Left ventricle myocardium superior (tissue), 1 donor: ENCODE data around the gene SOX10. TPM values are rescaled to one million over a fixed set of nuclear protein-coding genes. Genes with fewer than 3 reads are reported as not detected.
A peak's percentile ranks its signal among the peaks of the same experiment; 100 is the strongest.

Source experiments
- ATAC-seq: fragments of 200-7000 bp; cut with Tn5 transposase; one replicate; pipeline ENCODE4 v1.9.1; 2020; ENCODE audit warnings: mild to moderate bottlenecking, moderate library complexity
- DNase-seq: peaks from one replicate; pipeline ENCODE4 v3.0.0-alpha.2; 2020
- intact Hi-C: fragments of 100-400 bp; cut with micrococcal nuclease; formaldehyde crosslinking; loops from one replicate; pipeline ENCODE4 v1.11.0; 2022
- total RNA-seq: library from RNA; stranded (reverse); fragmentation: NEBNext Ultra II Directional; extraction: Animal tissue kit (Norgen Biotek cat#: 25700); gene quantifications from one replicate; pipeline ENCODE4 v1.2.1, GENCODE V29; 2021
- donor health status: DM: no; HTN: yes; CAD: no; lungs with severe emphysema.

SOX10 gene
- total RNA-seq, 1 donor from 2014 or later, result 1.9 TPM

DNA sequence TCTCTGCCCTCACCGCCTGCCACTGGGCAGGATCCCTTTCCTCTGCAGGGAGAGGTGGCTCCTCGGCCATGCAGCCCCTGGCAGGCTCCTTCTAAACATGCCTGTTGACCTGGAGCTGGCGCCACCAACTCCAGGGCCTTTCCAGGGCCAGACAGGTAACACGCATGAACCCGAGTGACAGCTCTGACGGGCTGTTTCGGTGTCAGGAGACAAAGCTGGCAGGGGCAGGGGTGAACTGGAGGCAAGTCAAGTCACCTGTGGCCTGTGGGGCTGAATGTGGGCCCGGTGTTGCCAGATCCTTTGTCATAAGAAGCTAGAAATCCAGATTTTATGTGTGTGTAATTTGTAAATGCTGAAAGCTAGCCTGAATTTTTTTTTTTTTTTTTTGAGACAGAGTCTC is 42.2 kb downstream of the SOX10 start:
- ATAC-seq, result no peak
- intact Hi-C loops, result no loop called here
- DNase-seq, result no peak

GRCh38 chr22:37940698-37941376 is 43.5 kb downstream of the SOX10 start:
- DNase-seq, result no peak
- no peak for ATAC-seq
- intact Hi-C loops, result no loop called here

DNA sequence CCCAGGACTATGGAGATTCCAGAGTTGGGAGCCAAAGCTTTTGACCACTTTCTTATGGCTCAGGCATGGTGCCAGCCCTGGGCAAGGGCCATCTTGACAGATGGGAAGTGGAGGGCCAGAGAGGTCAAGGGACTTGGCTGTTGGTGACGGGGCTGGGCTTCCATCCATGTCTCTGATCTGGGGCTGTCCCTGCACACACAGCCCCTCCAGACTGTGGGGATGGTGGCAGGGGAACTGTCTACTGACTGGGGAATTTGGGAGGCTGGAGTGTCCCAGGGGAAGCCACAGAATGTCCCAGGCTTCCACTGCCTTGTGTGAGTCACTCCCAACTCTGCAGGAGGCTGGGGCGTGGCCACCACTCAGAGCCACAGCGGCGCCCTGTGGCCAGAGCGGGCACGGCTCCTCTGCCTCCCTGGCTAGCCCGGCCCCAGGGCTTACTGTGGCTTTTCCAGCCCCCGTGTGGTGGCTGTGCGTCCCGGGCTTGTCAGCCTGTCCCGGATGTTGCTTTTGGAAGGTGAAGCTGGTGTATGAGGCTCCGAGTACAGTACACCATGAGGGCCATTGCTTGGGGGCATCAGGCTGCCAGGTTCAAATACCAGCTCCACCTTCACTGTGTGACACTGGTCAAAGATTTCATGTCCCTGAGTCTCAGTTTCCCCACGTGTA is 50.5 kb downstream of the SOX10 start:
- intact Hi-C loops, result no loop called here
- ATAC-seq, result peak; percentile 97
- peak; percentile 94 for DNase-seq

DNA sequence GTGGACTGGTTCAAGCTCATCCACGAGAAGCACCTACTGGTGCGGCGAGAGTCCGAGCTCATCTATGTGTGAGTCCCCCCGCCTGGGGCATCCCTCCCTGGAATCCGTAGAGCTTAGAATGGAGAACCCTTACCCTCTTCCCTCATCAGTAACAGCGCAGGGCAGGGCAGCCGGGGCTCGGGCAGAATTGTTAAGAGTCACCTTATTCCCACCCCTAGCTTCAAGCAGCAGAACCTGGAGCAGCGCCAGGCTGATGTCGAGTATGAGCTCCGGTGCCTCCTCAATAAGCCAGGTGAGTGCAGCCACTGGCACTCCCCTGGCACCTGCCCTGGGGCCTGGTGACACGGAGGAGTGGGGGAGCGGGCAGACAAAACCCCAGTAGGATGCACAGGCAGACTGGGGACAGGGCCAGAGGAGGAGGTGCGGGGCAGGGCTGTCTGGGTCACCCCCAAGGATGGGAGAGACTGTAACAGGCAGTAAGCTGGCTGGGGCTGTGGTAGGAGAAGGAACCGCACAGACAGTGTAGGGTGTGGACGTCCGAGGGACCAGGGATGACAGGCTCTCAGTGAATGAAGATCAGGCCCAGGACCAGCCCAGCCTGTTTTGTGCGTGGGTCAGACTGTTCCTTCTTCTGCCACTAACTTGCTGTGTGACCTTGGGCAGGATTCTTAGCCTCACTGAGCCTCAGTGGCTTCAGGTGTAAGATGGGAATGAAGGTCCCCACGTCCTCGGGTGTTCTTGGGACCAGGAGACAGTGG is 51.4 kb downstream of the SOX10 start:
- intact Hi-C loops, result no loop called here
- peak; percentile 56 for DNase-seq
- peak; percentile 6 for ATAC-seq

DNA sequence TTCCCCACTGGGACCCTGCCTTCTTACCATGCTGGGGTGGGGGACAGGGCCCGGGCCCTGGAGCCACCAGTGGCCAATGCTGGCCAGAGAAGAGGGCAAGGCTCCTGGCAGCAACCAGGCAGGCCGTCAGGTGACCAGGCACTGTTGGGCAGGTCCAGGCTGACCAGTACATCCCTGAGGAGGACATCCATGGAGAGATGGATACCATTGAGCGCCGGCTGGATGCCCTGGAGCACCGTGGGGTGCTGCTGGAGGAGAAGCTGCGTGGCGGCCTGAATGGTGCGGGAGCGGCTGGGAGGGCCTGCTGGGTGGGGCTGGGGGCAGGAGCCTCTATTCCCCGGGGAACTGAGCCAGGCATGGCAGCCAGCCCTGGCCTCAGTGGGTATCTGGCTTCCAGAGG is 52.0 kb downstream of the SOX10 start:
- ATAC-seq, result no peak
- intact Hi-C loops, result no loop called here
- DNase-seq, result no peak

GRCh38 chr22:37931893-37932389 is 52.4 kb downstream of the SOX10 start:
- DNase-seq (no peak), ATAC-seq (no peak)
- intact Hi-C loops, result no loop called here

DNA sequence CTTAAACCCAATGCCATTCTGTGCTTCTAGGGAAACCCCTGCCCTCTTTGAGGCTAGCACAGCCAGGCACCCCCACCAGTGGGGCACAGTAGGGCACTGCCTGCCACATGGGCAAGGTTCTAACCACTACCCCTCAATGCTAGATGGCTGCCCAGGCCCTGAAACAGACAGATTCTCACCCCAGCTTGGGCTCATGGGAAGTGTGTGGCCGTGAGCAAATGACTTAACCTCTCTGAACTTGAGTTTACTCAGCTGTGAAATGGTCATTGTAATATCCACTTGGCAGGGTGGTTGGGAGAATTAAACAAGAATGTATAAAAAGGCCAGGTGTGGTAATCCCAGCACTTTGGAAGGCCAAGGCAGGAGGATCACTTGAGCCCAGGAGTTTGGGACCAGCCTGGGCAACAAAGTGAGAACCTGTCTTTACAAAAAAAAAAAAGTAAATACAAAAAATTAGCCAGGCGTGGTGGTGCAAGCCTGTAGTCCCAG is 53.4 kb downstream of the SOX10 start:
- DNase-seq, result no peak
- intact Hi-C loops, result no loop called here
- no peak for ATAC-seq

- peak; percentile 11 for ATAC-seq
- intact Hi-C loops, result no loop called here
- DNase-seq, result no peak
These were observed 53.9 kb downstream of the SOX10 start for GRCh38 chr22:37930270-37930951.

DNA sequence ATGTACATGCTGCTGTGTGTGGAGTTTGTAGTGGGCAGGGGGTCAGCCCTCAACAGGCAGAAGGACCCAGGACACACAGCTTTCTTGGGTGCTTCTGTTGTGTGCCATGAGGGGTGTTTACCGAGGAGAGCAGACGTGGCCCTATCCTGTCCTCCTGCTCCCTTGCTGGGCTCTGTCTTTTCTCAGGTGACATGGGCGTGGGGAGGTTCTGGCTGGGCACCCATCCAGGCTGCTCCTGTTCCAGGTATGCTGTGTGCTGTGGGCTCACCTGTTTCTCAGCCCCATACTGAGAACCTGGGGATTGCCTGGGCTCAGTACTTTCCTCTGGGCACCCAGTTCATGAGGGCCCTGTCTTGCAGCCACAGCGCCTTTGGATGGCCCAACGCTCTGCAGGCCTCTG is 55.0 kb downstream of the SOX10 start:
- DNase-seq (no peak), ATAC-seq (no peak)
- intact Hi-C loops, result no loop called here

DNA sequence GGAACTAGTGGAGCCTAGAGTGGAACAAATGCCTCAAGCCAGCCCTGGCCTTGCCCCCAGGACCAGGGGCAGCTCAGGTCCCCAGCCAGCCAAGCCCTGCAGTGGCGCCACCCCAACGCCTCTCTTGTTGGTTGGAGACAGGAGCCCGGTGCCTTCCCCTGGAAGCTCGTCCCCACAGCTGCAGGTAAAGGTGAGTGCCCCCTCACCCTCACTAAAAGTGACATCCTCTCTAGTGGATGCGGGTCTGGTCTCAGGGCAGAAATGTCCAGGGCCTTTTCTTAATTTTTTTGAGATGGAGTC is 56.8 kb downstream of the SOX10 start:
- no peak for ATAC-seq
- DNase-seq, result no peak
- intact Hi-C loops, result no loop called here

- no peak for DNase-seq
- intact Hi-C loops, result no loop called here
- no peak for ATAC-seq
These were observed 57.4 kb downstream of the SOX10 start for GRCh38 chr22:37926771-37927636.

DNA sequence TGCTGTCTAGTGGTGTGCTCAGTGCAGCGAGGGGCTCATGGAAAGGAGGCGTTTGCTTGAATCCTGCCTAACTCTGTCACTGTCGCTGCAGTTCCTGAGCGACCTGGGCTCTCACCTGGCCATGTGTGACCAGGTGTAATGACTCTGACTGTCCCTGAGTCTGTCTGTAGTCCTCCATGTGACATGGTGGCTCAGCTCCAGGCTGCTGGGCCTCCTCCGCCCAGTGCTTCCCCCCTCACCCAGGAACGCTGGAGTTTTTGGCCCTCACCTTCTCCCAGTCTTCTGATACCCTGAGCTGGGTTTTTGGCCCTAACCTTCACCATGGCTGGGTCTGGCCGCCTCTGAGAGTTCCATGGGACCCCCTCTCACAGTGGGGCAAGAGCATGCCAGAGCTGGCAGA is 58.0 kb downstream of the SOX10 start:
- ATAC-seq (no peak), DNase-seq (no peak)
- intact Hi-C loops, result no loop called here

- intact Hi-C loops, result no loop called here
- ATAC-seq (no peak), DNase-seq (no peak)
These were observed 58.6 kb downstream of the SOX10 start for GRCh38 chr22:37925767-37926166.

DNA sequence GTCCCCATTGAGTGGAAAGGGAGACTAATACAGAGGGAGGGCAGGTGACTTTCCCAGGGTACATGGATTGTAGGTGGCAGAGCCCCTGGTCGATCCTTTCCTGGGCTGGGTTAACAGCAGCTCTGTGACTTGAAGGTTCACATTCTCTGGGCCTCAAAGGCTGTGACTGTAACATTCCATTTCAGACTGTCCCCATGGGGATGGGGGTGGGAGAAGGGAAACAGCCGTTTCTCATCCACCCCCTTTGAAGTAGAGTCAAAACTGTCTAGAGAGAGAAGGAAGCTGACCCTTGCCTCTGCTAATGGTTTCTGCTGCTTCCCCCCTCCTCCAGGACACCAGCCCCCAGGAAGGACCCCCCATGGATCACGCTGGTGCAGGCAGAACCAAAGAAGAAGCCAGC is 59.0 kb downstream of the SOX10 start:
- intact Hi-C loops, result no loop called here
- DNase-seq, result no peak
- ATAC-seq, result no peak

DNA sequence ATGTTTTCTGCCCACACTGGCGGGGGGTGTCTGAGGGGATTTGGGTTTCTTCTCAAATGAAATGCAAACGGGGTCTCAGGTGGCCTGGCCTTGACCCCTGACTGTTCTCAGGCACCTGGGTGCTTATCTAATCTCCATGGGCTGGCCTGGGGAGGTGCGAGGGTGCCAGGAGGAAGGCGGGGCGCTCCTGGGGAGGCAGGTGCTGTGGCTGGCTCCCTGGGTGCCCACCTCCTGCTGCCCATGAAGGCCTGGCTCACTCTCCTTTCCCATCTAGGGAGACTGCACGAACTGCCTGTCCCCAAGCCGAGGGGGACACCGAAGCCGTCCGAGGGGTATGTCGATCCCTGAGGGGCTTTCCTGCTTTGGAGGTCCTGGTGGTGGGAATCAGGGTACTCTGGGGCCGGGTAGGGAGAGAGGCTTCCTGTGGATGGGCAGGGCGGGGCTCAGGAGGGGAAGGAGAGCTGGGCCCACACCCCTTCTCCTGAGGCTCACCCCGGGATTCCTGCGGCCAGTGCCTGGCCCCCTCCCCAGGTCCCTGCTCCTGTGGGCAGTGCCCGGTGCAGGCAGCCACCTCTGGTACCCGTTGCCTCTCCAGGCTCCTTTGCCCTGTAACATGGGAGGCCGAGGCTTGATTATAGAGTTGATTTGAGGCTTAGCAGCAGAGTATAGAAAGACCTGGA is 59.8 kb downstream of the SOX10 start:
- intact Hi-C loops, result no loop called here
- DNase-seq, result no peak
- no peak for ATAC-seq

DNA sequence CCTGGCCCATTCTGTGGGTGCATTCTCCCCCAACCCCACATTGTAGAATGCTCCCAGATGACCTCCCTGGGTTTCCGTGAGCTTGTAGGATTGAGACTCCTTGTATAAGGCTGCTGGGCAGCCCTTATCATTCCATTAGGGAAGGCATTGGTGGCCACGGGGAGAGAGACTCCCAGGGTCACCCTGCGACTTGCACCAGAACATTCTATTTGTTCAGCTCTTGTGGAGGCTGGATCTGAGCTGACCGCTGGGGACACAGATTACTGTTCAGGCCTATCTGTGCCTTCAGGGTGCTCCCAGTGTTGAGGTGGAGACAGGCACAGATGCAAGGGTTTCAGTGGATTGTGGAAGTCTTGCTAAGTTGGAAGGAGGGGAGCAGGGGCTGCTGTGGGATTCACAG is 60.4 kb downstream of the SOX10 start:
- no peak for ATAC-seq
- intact Hi-C loops, result no loop called here
- DNase-seq, result no peak
